Activated CD8-positive, alpha-beta memory T cell treated with anti-CD3 and anti-CD28 coated beads, Interleukin-2, amount 50 U/mL, for 24 hours (primary cell): ENCODE results near the gene TPD52L3.

ENCODE experiments used
- DNase-seq: peaks from one replicate; pipeline ENCODE4 v3.0.0-alpha.2; 2020; ENCODE audit errors: extremely low read depth

Gene TPD52L3

GRCh38 chr9:6328103-6328502, at the start of gene TPD52L3:
TPD52L3 (plus strand) TSS chr9:6328375; CDS start chr9:6328596, 221 bp downstream.
- DNase-seq, result no peak

GRCh38 chr9:6301858-6302257, 26.3 kb upstream of the TPD52L3 start:
- no peak for DNase-seq

GRCh38 chr9:6302417-6302816, 25.8 kb upstream of the TPD52L3 start:
- no peak for DNase-seq

- no peak for DNase-seq
Observed at GRCh38 chr9:6304232-6304631, 23.9 kb upstream of the TPD52L3 start.

GRCh38 chr9:6305954-6306563, 22.1 kb upstream of the TPD52L3 start:
- DNase-seq, result no peak

- DNase-seq, result no peak
Observed at GRCh38 chr9:6307551-6308096, 20.6 kb upstream of the TPD52L3 start.

GRCh38 chr9:6330958-6331634, 2.9 kb downstream of the TPD52L3 start:
- DNase-seq, result no peak

GRCh38 chr9:6334305-6334704, 6.1 kb downstream of the TPD52L3 start:
- DNase-seq, result no peak

GRCh38 chr9:6348766-6349165, 20.6 kb downstream of the TPD52L3 start:
- DNase-seq, result no peak

- DNase-seq, result no peak
Observed at GRCh38 chr9:6351737-6352136, 23.6 kb downstream of the TPD52L3 start.

GRCh38 chr9:6354072-6354686, 26.0 kb downstream of the TPD52L3 start:
- DNase-seq, result no peak

- DNase-seq, result no peak
Observed at GRCh38 chr9:6355728-6356127, 27.6 kb downstream of the TPD52L3 start.

- DNase-seq, result no peak
Observed at GRCh38 chr9:6356441-6356840, 28.3 kb downstream of the TPD52L3 start.

GRCh38 chr9:6356904-6357303, 28.7 kb downstream of the TPD52L3 start:
- DNase-seq, result no peak

- no peak for DNase-seq
Observed at GRCh38 chr9:6367128-6367890, 39.1 kb downstream of the TPD52L3 start.

- DNase-seq, result no peak
Observed at GRCh38 chr9:6368831-6369230, 40.7 kb downstream of the TPD52L3 start.
